Epithelial cell of esophagus (primary cell): ENCODE data around the gene RAB31.
"Not testable (repeated sequence)": the region's sequence is repeated elsewhere in the genome, so short reads cannot be mapped to it uniquely, and the experiment has no call there.

Source experiments
- DNase-seq: peaks from one replicate; pipeline ENCODE4 v3.0.0; 2010; ENCODE audit warnings: low read depth
- H3K4me3 ChIP-seq: 2 replicates; pipeline ENCODE4 v1.5.1; 2011; ENCODE audit warnings: mild to moderate bottlenecking, low read length, control low read depth
- TF ChIP-seq, protein P1 (sequence below): IDR thresholded peaks from 2 replicates; pipeline ENCODE4 v1.5.1; 2011; ENCODE audit warnings: low read depth, mild to moderate bottlenecking, low read length, control low read depth, inconsistent platforms; ENCODE audit not compliant: insufficient read depth; ENCODE audit errors: missing control alignments

Gene RAB31

DNA sequence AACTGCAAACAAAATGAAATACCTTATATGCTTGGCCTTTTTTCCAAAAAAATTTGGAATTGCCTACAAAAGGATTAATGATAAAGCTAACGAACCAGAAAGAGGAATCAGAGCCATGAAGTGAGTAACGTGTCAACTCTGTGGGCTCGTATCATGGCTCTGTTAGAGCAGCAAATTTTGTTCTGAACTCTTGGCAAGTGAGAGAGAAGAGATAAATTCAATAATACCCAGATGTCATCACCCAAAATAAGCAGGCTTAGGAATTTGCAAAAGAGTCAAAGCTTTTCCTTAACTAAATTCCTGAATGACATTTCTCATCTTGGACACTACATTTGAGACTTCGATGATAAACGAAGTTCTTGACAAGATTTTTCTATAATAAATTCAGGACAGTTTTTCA is 182.1 kb downstream of the RAB31 start:
- H3K4me3 ChIP-seq = no peak overlapping the region
- no peak for DNase-seq
- TF ChIP-seq, protein P1, sequence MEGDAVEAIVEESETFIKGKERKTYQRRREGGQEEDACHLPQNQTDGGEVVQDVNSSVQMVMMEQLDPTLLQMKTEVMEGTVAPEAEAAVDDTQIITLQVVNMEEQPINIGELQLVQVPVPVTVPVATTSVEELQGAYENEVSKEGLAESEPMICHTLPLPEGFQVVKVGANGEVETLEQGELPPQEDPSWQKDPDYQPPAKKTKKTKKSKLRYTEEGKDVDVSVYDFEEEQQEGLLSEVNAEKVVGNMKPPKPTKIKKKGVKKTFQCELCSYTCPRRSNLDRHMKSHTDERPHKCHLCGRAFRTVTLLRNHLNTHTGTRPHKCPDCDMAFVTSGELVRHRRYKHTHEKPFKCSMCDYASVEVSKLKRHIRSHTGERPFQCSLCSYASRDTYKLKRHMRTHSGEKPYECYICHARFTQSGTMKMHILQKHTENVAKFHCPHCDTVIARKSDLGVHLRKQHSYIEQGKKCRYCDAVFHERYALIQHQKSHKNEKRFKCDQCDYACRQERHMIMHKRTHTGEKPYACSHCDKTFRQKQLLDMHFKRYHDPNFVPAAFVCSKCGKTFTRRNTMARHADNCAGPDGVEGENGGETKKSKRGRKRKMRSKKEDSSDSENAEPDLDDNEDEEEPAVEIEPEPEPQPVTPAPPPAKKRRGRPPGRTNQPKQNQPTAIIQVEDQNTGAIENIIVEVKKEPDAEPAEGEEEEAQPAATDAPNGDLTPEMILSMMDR = no peak

DNA sequence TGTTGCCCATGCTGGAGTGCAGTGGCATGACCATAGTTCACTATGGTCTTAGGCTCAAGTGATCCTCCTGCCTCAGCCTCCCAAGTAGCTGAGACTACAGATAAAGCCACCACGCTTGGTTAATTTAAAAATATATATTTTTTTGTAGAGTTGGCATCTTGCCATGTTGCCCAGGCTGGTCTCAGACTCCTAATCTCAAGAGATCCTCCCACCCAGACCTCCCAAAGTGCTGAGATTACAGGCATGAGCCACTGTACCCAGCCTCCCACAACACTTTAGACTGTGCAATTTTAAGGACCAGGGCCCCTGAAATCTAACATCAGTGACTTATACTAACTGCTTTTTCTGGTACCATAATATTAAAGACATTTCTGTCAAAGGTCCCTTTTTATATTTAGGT is 182.9 kb downstream of the RAB31 start:
- no peak overlapping the region for H3K4me3 ChIP-seq
- TF ChIP-seq, protein P1 = no peak
- DNase-seq = no peak

DNA sequence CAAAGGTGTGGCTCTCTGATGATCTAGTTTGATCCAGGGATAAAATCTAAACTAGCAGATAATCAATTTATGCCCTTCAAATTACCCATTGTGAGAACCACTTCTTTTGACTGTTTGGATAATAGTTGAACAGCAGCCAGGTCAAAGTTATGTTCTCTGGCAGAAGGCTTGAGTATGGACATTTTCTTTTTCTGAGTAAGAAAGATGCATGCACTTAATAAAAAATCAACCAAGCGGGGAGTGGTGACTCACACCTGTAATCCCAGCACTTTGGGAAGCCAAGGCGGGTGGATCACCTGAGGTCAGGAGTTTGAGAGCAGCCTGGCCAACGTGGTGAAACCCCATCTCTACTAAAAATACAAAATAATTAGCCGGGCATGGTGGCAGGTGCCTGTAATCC is 183.4 kb downstream of the RAB31 start:
- peak; percentile 39 for DNase-seq
- not testable (repeated sequence) for H3K4me3 ChIP-seq

DNA sequence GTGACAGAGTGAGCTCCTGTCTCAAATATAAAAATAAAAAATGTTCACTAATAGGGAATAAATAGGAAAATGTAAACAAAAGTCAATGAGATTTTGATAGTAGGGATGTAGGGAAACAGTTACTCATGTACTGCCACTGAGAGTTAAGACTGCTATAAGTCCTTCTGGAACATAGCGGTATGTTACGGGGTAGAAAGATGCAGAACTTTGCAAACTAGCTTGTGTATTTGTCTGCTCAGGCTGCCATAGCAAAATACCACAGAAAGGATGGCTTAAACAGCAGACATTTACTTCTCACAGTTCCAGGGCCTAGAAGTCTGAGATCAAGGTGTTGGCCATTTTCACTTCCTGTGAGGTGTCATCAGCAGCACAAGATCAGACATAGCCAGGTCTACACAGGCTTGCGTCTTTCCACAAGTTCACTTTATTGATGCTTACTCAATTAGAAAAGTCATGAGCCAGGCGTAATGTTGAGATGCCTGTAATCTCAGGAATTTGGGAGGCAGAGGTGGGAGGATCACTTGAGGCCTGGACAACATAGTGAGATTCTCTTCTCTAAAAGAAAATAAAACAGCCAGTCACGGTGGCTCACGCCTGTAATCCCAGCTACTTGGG is 186.5 kb downstream of the RAB31 start:
- H3K4me3 ChIP-seq = no peak overlapping the region
- TF ChIP-seq, protein P1 = no peak
- DNase-seq = peak; percentile 82

DNA sequence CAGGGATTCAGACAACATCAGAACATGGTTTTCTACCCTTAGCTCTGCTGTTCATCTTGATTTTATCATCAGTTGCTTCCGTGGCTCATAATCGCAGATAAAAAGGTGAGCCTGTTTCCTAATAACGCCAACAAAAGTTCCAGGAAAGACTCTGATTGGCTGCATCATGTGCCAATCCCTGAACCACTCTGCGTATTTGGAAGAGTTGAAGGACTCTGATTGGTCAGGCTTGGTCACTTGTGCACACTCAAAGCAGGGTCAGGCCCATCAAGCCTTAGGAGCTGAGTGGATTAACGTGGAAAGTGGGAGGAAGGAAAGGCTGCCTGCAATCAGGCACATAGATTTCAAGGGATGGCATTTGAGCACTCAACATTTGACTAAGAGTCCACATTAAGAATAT is 189.0 kb downstream of the RAB31 start:
- H3K4me3 ChIP-seq = no peak overlapping the region
- TF ChIP-seq, protein P1 = no peak
- no peak for DNase-seq

DNA sequence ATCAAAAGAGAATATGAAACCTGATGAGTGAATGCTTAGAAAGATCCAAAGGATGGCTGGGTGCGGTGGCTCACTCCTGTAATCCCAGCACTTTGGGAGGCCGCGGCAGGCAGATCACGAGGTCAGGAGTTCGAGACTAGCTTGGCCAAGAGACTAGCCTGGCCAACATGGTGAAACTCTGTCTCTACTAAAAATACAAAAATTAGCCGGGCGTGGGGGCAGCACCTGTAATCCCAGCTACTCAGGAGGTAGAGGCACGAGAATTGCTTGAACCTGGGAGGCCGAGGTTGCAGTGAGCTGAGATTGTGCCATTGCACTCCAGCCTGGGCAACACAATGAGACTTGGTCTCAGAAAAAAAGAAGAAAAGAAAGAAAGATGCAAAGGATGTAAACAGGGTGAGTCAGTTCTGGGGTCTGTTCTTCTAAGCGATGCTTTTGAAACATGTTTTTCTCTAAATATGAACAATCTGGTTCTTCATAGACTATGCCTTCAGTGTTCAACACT is 189.7 kb downstream of the RAB31 start:
- not testable (repeated sequence) for DNase-seq, H3K4me3 ChIP-seq

DNA sequence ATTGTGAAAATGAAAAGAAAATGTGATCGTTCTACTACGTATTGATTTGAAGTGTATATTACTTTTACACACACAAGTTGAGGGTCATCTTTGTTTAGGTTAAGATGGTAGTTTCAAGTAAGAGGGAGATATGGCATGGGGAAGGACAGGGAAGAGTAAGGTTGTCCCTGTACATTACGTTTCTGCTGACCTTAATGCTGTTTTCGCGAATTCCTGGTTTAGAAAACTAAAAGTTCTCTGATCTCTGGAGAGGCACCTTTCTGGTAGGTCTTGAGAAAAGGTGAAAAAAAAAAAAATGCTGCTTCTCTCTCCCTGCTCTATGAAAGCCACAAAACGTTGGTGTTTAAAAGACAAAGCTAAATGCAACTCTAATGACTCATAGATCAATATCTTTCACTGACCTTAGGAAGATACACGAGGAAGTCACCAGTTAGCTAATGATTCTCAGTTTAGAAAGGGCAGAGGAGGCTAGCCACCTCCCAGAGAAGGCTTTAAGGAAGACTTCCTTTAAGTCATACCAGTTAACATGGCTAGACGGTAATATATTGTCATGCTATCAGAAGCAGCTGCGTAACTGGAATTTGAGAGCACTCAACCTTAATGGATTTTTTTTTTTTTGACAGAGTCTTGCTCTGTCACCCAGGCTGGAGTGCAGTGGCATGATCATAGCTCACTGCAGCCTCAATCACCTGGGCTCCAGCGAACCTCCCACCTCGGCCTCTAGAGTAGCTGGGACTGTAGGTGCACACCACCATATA is 190.9 kb downstream of the RAB31 start:
- no peak overlapping the region for H3K4me3 ChIP-seq
- TF ChIP-seq, protein P1 = no peak
- DNase-seq = no peak

DNA sequence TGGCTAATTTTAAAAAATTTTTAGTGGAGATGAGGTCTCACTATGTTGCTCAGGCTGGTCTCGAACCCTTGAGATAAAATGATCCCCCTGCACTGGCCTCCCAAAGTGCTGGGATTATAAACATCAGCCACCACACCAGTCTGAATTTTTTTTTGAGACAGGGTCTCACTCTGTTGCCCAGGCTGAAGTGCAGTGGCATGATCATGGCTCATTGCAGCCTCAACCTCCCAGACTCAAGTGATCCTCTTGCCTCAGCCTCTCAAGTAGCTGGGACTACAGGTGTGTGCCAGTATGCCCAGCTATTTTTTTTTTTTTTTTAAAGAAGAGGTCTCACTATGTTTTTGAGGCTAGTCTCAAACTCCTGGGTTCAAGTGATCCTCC is 191.4 kb downstream of the RAB31 start:
- H3K4me3 ChIP-seq, DNase-seq: not testable (repeated sequence)
